Right hindlimb (tissue), 1 donor: Measurements from ENCODE around the gene MEOX1.
"Not testable (repeated sequence)": the region's sequence is repeated elsewhere in the genome, so short reads cannot be mapped to it uniquely, and the experiment has no call there.

Experiments used
- DNase-seq: peaks from one replicate; pipeline ENCODE4 v3.0.0-alpha.2; 2018

The MEOX1 gene

DNA sequence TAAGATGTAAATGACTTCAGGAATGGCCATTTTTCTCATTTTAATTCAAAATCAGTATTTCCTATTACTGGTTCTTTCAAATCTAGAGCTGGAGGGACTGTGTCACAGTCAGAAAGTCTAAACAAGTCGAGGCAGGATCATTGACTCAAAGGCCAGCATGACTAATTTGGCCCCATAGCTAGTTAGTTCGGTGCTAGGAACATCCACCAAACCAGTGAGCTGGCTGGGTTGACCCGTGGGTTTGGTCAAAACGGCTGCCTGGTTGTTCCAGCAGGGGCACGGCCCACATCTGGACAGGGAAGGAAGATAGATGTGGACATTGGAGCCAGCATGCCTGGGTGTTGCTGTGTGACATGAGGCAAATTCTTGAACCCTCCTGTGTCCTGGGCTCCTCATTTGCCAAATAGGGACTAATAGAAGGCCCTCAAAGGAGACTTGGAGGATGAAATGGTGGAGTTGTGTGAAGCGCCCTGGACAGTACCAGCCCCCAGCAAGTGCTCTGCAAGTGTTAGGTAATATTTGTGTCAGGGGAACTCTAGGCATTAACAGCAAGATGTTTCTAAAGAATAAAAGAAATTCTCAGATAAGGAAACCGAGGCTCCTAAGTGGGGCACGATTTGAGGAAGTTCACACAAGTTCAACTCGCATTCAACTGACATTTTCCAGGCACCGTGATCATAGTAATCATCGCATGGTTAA lies 46.2 kb downstream of the MEOX1 start:
- no peak for DNase-seq

DNA sequence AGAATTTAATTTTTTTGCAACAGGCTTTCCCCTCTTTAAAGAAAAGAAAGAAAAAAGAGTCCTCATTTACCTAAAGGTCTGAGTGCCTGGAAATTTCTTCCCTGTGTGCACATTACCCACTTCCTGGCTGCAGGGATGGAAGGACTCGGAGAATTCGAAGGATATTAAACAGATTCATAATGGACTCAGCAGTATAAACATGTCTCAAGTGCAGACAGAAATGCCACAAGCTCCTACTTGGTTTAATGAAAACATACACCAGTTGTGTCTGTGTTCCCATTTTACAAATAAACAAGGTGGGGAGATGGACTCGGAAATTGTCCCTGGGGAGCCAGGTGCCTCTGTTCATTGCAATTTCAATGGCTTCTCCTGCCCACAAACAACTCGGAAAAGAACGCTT lies 47.2 kb downstream of the MEOX1 start:
- DNase-seq, result no peak

DNA sequence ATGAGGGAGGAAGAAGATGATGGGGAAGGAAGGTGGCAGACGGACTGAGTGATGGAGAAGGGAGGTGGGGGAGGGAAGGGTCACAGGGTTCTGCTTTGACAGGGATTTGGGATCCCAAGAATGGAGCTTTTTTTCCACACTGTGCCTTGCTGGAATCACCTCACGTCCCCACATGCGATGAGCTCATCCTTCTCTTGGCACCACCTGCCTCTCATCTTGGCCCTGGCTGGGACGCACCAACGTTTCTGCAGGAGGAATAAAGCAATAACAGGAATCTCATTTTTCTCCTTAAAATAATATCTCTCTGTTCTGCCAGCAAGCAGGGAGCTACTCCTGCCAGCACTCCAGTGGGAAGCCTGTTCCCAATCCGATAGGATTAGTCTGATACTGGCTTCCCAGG lies 47.8 kb downstream of the MEOX1 start:
- peak; percentile 79 for DNase-seq

DNA sequence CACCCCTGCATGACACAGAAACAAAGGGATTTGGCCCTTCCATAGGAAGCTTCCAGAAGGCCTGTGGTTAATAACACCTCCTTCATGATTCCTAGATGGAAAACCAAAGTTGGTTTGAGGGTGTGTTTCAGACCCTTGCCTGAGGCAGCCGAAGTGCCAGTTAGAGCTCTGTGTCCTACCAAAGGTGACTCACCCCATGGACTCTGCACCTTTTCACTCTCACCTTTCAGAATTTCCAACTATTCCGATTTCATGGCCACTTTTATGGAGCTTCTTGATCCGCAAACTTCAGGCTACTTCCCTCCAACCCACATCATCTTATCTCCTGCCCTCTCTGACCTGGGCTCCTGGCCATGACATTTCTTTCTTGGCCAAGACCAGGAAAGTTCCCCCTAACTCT lies 49.2 kb downstream of the MEOX1 start:
- DNase-seq, result no peak

DNA sequence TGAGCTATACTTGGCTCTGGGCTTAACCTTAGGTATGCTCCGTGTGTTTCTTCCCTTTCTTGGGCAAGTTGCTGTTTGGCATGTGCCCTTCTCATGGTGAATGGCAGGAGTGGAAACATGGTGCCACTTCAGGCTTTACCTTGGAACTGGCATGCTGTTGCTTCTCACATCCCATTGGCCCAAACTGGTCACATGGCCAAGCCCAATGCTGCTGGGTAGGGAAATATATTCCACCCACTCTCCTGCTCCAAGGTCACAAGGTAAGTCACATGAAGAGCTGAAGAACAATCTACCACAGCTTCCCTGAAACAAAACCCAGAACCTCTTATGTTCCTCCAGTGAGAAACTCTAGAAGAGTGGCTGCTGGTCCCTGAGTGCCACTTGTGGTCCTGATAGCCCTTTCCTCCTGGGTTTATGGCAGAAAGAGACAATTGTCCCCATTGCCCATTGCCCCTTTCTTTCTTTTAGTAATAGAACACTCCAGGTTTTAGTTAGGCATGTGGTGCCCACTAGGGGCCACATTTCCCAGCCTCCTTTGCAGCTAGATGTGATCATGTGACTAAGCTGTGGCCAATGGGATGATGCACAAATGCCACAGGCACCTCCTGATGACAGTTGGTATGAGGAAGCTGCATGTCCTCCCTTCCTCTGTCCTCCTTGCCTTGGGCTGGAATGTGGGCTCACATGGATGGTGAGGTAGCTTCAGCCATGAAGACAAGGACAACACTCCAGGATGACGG lies 50.3 kb downstream of the MEOX1 start:
- DNase-seq, result no peak

DNA sequence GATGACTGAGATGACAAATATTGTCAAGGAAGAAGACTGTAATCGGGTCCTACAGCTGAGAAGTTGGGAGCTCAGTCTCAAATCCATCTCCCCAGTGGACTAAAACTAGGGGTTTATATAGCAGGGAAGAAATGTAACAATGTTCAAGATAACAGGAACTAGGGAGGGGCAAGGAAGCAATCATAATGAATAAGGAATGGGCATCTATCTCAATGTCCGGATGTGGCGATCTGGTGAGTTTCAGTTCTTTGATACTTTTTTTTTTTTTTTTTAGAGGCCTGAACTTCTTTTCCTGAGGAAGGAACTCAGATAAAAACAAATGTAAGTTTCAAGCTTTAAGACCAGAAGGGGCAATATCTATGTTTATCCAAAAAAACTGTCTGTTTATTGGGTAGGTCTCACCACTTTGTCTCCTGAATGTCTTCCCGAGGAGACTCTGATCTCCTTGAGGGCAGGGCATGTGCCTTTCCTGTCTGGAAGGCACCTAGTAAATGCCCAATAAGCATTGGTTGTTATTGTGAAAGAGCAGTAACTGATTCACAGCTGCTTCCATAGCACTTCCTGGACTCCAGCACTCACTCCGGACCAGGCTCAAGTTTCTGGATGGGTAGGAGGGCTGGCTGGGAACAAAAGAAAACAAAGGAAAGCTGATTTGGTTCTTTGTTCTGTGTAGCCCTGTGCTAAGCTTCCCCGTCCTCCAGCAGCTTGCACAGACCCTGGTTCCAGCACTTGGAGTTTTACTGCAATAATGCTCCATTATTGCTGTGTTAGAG lies 51.9 kb downstream of the MEOX1 start:
- DNase-seq, result no peak

DNA sequence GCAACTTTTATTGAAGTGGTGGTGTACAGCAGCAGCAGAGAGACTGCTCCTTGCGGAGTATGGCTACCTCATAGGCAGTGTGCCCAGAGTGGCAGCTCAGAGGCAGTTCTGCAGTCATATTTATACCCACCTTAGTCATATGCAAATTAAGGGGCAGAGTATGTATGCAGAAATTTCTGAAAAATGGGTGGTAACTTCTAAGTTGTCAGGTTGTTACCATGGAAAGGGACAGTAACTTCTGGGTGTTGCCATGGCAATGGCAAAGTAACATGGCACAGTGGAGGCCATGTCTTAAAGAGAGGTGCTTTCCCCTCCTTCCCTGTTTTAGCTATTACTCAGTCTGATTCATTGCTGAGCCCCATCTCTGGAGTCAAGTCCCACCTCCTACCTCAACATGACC lies 53.4 kb downstream of the MEOX1 start:
- no peak for DNase-seq

DNA sequence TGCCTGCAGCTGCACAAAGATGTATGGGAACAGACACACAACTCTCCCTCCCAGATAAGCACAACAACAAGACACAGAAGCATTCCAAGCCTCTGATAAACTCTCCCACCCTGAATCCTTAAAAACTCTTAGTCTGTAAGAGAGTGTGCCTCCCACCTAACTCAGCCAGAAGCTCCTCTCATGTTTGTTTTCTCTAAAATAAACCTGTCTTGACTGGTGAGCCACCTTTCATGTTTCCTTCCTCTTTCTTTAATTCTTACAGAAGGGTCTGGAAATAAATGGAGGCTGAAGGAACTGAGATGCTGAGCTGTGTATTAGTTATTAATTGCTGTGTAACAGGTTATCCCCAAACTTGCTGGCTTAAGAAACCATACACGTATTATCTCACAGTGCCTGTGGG lies 57.2 kb downstream of the MEOX1 start:
- DNase-seq, result no peak

DNA sequence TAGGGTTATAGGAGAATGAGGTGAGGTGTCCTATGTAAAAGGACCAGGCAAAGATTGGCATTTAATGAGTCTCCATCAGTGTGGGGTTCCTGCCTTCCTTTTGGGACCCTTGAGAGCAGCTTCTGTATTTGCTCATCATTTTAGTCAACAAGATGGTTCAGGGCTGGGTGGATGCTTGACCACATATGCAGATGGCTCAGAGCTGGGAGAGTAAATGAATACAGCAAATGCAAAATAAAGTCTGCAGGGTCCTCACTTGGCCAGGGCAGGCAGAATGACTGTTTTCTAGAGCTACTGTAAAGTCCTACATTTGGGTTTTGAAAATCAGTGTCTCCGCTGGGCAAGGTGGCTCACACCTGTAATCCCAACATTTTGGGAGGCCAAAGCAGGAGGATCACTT lies 58.4 kb downstream of the MEOX1 start:
- DNase-seq, result no peak

DNA sequence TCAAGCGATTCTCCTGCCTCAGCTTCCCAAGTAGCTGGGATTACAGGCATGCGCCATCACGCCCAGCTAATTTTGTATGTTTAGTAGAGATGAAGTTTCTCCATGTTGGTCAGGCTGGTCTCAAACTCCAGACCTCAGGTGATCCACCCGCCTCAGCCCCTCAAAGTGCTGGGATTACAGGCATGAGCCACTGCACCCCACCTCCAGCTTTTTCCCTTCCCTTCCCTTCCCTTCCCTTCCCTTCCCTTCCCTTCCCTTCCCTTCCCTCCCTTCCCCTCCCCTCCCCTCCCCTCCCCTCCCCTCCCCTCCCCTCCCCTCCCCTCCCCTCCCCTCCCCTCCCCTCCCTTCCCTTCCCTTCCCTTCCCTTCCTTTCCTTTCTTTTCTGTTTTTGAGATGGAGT lies 59.2 kb downstream of the MEOX1 start:
- not testable (repeated sequence) for DNase-seq

DNA sequence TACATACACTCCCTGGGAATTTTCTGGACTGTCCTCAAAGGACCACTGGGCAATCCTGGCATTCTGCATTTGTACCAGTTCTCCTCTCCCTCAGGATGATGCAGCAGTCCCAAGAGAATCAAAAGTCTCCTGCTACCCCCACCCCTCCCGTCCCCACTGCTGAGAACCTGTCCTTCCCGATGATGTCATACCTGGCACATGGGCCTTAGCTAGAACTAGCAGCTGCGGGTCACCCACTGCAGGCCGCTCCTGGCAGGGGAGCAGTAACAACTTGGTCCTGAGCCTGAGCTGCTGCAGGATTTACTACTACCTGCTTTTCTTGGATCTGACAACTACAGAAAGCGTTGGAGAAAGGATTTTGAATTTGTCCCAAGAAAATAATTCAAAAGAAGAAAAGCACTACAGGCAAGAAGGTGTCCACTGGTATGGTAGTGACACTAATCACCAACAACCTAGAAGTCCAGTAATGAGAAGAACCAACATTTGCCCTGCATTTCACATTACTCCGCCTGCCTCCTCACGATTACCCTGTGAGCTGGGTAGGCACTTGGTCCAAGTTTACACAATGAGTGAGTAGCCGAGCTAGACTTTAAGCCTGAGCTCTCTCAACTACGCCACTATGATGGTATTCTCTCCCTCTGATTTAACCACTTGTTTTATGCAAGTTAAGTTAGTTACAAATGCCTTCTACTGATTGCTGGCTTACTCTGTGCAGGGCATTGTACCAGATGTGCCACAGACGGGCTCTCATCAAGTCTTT lies 60.3 kb downstream of the MEOX1 start:
- peak; percentile 77 for DNase-seq

DNA sequence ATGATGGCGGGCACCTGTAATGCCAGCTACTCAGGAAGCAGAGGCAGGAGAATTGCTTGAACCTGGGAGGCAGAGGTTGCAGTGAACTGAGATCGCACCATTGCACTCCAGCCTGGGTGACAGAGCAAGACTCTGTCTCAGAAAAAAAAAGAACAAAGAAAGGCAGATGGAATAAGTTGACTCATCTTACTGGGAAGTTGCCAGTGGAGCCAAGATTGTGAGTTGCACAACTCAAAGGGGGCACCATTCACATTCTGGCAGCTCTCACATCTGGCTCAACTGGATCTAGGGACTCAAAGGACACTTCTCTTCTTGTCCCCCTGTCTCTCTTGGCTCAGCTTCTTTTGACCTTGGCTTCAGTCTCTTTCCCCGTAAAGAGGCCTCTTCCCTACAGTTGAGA lies 61.9 kb downstream of the MEOX1 start:
- DNase-seq, result no peak

DNA sequence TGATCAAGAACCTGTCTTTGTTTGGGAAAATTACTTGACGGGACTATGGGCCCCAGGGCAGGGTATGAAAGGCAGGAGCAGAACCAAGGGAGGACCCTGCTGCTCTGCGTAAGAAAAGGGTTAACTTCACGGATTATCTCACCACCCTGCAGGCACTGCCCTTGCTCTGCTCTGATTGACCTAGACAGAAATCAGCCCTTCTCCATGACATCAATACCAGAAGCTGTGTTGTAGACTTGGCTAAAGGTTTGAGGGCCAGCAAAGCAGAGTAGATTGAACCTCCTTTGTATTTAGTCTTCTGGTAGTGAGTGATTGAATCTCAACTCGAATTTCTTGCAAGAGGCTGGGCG lies 62.7 kb downstream of the MEOX1 start:
- no peak for DNase-seq

DNA sequence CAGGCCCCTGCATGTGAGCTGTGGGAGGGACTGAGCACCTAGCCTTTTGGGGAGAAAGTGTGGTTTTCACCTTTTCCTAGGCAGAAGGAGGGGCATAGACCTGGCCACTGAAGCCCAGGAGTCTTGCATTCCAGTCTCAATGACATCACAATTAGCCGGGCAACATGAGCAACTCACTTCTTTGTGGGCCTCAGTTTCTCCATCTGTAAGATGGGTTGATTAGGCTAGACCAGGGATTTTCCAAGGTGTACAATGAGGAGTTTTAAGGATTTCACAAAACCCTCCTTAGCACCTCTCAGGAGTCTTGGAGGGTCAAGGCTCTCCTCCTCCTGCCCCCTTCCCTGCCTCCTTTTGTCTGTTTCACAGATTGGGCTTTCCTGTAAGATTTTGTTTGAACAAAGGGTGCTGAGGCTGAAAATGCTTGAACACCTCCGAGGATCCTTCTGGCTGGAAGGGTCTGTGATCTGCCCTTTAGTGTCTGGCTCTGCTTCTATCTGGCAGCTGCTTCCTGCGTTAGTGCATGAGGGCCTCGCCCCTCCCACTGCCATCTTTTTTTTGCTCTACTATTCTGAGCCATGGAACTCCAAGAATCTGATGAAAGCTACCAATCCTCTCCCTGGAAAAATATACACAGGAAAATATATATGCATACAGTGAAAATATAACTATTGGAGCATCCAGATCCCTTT lies 63.2 kb downstream of the MEOX1 start:
- no peak for DNase-seq

DNA sequence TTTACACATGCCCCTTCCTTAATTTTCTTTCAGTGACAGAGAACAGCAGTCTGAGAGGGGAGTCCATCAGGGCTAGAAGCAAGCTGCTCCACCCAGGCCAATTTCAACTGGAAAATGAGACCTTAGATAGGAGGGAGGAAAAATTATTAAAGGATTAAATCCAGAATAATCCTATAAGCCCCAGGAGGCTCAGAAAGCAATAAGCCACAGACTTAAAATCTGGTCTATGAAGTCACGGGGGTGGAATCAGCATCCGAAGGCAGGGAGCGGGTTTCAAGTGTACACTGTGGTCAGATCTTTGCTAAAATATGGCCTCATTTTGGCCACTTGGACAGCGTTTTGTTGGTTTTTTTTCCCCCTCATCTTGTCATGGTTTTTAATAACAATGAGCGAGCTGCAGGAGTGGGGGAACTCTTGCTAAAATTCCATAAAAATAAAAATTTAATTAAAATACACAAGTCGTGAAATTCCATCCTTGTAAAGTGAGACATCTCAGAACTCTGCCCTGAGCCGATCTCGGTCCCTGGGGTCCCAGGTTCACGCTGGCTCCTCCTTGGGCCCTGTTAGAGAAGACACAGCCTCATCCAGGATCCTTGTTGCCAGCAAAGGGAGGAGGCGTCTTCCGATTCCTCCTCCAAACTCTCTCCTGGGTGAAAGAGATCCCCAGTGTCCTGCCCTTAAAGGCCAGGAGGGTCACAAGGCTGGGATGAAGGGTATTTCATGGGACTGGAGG lies 63.9 kb downstream of the MEOX1 start:
- peak; percentile 57 for DNase-seq

DNA sequence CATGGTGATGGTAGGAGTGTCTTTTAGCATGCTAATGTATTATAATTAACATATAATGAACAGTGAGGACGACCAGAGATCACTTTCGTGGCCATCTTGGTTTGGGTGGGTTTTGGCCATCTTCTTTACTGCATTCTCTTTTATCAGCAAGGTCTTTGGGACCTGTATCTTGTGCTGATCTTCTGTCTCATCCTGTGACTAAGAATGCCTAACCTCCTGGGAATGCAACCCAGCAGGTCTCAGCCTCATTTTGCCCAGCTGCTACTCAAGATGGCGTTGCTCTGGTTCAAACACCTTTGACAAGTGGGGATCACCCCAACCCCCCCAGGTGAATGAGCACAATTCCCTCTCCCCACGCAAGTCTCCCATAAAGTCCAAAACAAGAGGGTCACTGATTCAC lies 66.3 kb downstream of the MEOX1 start:
- DNase-seq, result no peak

DNA sequence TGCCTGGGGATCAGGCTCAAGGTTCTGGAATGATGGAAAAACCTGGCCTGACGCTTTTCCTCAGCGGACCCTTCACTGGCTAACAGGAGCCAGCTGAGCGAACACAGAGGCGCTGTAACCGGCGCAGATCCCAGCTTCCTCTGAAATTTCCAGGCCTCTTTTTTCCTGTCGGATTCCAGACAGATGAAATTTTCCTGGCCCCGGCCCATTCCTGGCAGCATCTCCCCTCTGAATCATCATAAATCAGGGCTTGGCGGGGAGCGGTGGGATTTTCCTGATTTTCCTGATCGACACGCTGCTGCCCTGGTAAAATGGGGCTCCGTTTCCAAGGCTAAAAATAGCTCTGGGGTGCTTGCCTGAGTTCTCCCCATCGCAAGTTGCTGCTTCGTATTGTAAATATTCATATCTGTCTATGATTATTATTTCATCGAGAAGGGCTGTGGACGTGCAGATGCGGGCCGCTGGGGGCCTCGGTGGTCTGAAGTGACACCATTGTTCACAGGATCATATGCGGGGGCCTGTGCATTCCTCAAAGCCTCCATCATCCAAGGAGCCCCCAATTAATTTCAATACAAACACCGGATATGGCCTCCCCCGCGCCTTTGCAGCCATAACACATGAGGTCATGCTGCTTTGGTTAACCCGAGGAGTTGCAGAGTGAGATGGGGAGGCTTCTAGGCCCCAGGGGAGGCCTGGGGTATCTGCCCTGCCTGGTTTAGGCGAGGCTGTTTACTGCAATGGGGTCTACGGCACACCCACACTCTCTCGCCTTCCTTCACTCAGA lies 69.8 kb downstream of the MEOX1 start:
- DNase-seq, result peak; percentile 93

DNA sequence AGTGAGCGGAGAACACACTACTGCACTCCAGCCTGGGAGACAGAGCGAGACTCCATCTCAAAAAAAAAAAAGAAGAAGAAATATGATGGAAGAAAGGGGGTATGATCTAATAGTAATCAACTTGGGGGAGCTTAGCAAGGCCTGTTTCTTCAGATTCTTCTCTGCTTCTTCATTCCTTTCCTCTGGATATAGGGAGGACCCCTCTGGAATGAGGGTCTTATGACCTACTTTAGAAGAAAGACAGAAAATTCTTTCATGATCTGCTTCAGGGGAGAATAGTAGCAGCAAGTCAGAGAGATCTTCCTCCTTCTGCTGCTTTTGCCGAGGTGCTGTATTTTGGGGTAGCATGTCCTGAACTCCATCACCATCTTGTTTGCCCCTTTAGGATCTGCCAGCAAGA lies 70.7 kb downstream of the MEOX1 start:
- DNase-seq, result no peak
